Tibial nerve (tissue), 4 donors: Measurements from ENCODE around the gene RNF113B. TPM values are rescaled to one million over a fixed set of nuclear protein-coding genes. Genes with fewer than 3 reads are reported as not detected.

Experiments
- DNase-seq, 2 donors: peaks; one replicate each; pipeline ENCODE4 v3.0.0-alpha.2; 2019; ENCODE audit warnings: low spot score in 2 of 2
- H3K27ac ChIP-seq, 4 donors: fragments of 200-600 bp; sonication (generic) in 3 of 4; one replicate each; pipeline ENCODE4 v1.5.1; 2017 to 2019; ENCODE audit warnings: mild to moderate bottlenecking in 1 of 4
- H3K27me3 ChIP-seq, 2 donors: fragments of 200-600 bp; sonication (generic) in 1 of 2; one replicate each; pipeline versions ENCODE4 v1.5.1 to v1.6.0; 2017 to 2019
- H3K36me3 ChIP-seq, 3 donors: fragments of 200-600 bp; sonication (generic); one replicate each; pipeline ENCODE4 v1.5.1; 2018 to 2019
- H3K4me1 ChIP-seq, 4 donors: fragments of 200-600 bp; sonication (generic) in 3 of 4; one replicate each; pipeline ENCODE4 v1.5.1; 2017 to 2019
- H3K4me3 ChIP-seq, 4 donors: fragments of 200-600 bp; sonication (generic) in 3 of 4; one replicate each; pipeline ENCODE4 v1.5.1; 2017 to 2019; ENCODE audit warnings: mild to moderate bottlenecking in 1 of 4, moderate library complexity in 1 of 4
- H3K9me3 ChIP-seq, 4 donors: fragments of 200-600 bp; sonication (generic) in 3 of 4; one replicate each; pipeline ENCODE4 v1.5.1; 2017 to 2019
- CTCF ChIP-seq, 5 experiments: fragments of 200-600 bp in 3 of 5; fragments of 450-650 bp in 2 of 5; sonication (generic) in 3 of 5; IDR thresholded peaks; one replicate each; pipeline ENCODE4 v1.5.1; 2016 to 2019; ENCODE audit warnings: antibody characterized with exemption in 5 of 5, mild to moderate bottlenecking in 3 of 5, moderate library complexity in 2 of 5
- EP300 ChIP-seq, 2 donors: sonication (generic); formaldehyde crosslinking; IDR thresholded peaks; one replicate each; pipeline ENCODE4 v1.6.1; 2017; ENCODE audit warnings: antibody characterized with exemption in 2 of 2, mild to moderate bottlenecking in 1 of 2
- POLR2A ChIP-seq, 2 donors: fragments of 450-650 bp; IDR thresholded peaks; one replicate each; pipeline ENCODE4 v1.6.1; 2017; ENCODE audit warnings: antibody characterized with exemption in 2 of 2, mild to moderate bottlenecking in 2 of 2, moderate library complexity in 2 of 2
- whole genome bisulfite sequencing, 2 donors: methylation state at CpG; one replicate each; pipeline ENCODE4 v1.1.5; 2018; 5-methylcytosine and 5-hydroxymethylcytosine counted together
- total RNA-seq, 4 donors: library from RNA; depleted of rRNA; stranded (reverse); fragments of >200 nt; gene quantifications; one replicate each; pipeline ENCODE4 v1.1.0, GENCODE V29; 2016

Gene RNF113B
- total RNA-seq, 4 donors from 2014 or later: not detected

- Histone ChIP-seq H3K4me1 (peaks cover 0 to 9% (median 0%) of the 10 kb centered on the region in 4 donors), H3K27ac (no peak overlapping the region), H3K36me3 (peaks cover 0 to 15% (median 0%) of the 10 kb centered on the region in 3 donors), H3K27me3 (no peaks in the 10 kb centered on the region), H3K4me3 (no peak overlapping the region), H3K9me3 (no peaks in the 10 kb centered on the region)
- DNase-seq: no peak
- 85 to 89% methylated on average over 6 of the region's 6 CpGs for WGBS, 2 donors
- TF ChIP-seq POLR2A (IDR thresholded peaks at IDR 0.05): no peak
- TF ChIP-seq EP300 (IDR thresholded peaks at IDR 0.05): no peak
- TF ChIP-seq CTCF (IDR thresholded peaks at IDR 0.05): no peak
Measured at GRCh38 chr13:98214707-98215106, 37.6 kb upstream of the RNF113B start.

GRCh38 chr13:98214008-98214643, 37.1 kb upstream of the RNF113B start:
- peaks cover 0 to 15% (median 0%) of the 10 kb centered on the region in 3 donors for H3K36me3 ChIP-seq
- no peaks in the 10 kb centered on the region for H3K9me3 ChIP-seq
- H3K27ac ChIP-seq: no peak overlapping the region
- WGBS, 2 donors: 56 to 62% methylated on average over 15 to 16 of the region's 16 CpGs
- DNase-seq: no peak
- H3K27me3 ChIP-seq: no peaks in the 10 kb centered on the region
- peaks cover 0 to 9% (median 0%) of the 10 kb centered on the region in 4 donors for H3K4me1 ChIP-seq
- H3K4me3 ChIP-seq: no peak overlapping the region
- TF ChIP-seq EP300 (IDR thresholded peaks at IDR 0.05): no peak
- no peak for TF ChIP-seq POLR2A (IDR thresholded peaks at IDR 0.05)
- TF ChIP-seq CTCF (IDR thresholded peaks at IDR 0.05): no peak

- H3K36me3 ChIP-seq: peaks cover 0 to 15% (median 0%) of the 10 kb centered on the region in 3 donors
- no peaks in the 10 kb centered on the region for H3K9me3 ChIP-seq
- WGBS, 2 donors: 75 to 77% methylated on average over 8 of the region's 8 CpGs
- DNase-seq: no peak
- H3K4me1 ChIP-seq: peaks cover 0 to 9% (median 0%) of the 10 kb centered on the region in 4 donors
- H3K27me3 ChIP-seq: no peaks in the 10 kb centered on the region
- no peak overlapping the region for H3K4me3 ChIP-seq
- TF ChIP-seq EP300 (IDR thresholded peaks at IDR 0.05) (no peak), POLR2A (IDR thresholded peaks at IDR 0.05) (no peak), CTCF (IDR thresholded peaks at IDR 0.05) (no peak)
- no peak overlapping the region for H3K27ac ChIP-seq
Measured at GRCh38 chr13:98213354-98213753, 36.3 kb upstream of the RNF113B start.

- Histone ChIP-seq H3K4me1 (peaks cover 0 to 9% (median 0%) of the 10 kb centered on the region in 4 donors), H3K36me3 (peaks cover 0 to 15% (median 0%) of the 10 kb centered on the region in 3 donors), H3K27ac (no peak overlapping the region), H3K9me3 (no peaks in the 10 kb centered on the region), H3K4me3 (no peak overlapping the region), H3K27me3 (no peaks in the 10 kb centered on the region)
- DNase-seq: no peak
- TF ChIP-seq EP300 (IDR thresholded peaks at IDR 0.05) (no peak), POLR2A (IDR thresholded peaks at IDR 0.05) (no peak), CTCF (IDR thresholded peaks at IDR 0.05) (no peak)
- WGBS, 2 donors: 87 to 88% methylated on average over 5 of the region's 5 CpGs
Measured at GRCh38 chr13:98212763-98213162, 35.7 kb upstream of the RNF113B start.

- no peak for DNase-seq
- no peak overlapping the region for H3K27ac ChIP-seq
- H3K36me3 ChIP-seq: peaks cover 0 to 5% (median 0%) of the 10 kb centered on the region in 3 donors
- 77 to 78% methylated on average over 5 of the region's 5 CpGs for WGBS, 2 donors
- H3K27me3 ChIP-seq: no peaks in the 10 kb centered on the region
- no peak overlapping the region for H3K4me3 ChIP-seq
- peaks cover 0 to 28% (median 3%) of the 10 kb centered on the region in 4 donors for H3K9me3 ChIP-seq
- H3K4me1 ChIP-seq: no peaks in the 10 kb centered on the region
- TF ChIP-seq EP300 (IDR thresholded peaks at IDR 0.05) (no peak), CTCF (IDR thresholded peaks at IDR 0.05) (no peak), POLR2A (IDR thresholded peaks at IDR 0.05) (no peak)
Measured at GRCh38 chr13:98208606-98209005, 31.5 kb upstream of the RNF113B start.
